Fibroblast of lung (primary cell): ENCODE data around the gene TNS3. TPM values are rescaled to one million over a fixed set of nuclear protein-coding genes. Genes with fewer than 3 reads are reported as not detected.

ENCODE experiments used
- DNase-seq, 2 donors: peaks; one replicate each; pipeline versions ENCODE4 v3.0.0 to v3.0.0-alpha.2; 2010; ENCODE audit warnings: low read depth in 2 of 2
- H2AFZ ChIP-seq: 2 replicates; pipeline ENCODE4 v1.5.1; 2012; ENCODE audit warnings: low read length, control low read depth, inconsistent platforms
- H3K27ac ChIP-seq: 2 replicates; pipeline ENCODE4 v1.5.1; 2011; ENCODE audit warnings: low read length, control low read depth; ENCODE audit not compliant: insufficient read depth
- H3K27me3 ChIP-seq: 2 replicates; pipeline ENCODE4 v1.5.1; 2011; ENCODE audit warnings: mild to moderate bottlenecking, low read length; ENCODE audit not compliant: control insufficient read depth, insufficient read depth
- H3K36me3 ChIP-seq: 2 replicates; pipeline ENCODE4 v1.5.1; 2011; ENCODE audit warnings: low read length; ENCODE audit not compliant: control insufficient read depth, insufficient read depth
- H3K4me1 ChIP-seq: 2 replicates; pipeline ENCODE4 v1.5.1; 2011; ENCODE audit warnings: low read length; ENCODE audit not compliant: control insufficient read depth, insufficient read depth; ENCODE audit errors: extremely low read depth
- H3K4me2 ChIP-seq: 2 replicates; pipeline ENCODE4 v1.5.1; 2011; ENCODE audit warnings: low read length, control low read depth; ENCODE audit not compliant: insufficient read depth; ENCODE audit errors: extremely low read depth
- H3K4me3 ChIP-seq, 4 experiments: fragments of 200-600 bp in 1 of 4; sonication (generic) in 1 of 4; replicated peaks in 1 of 4; 2 replicates each; pipeline ENCODE4 v1.5.1; 2011 to 2016; ENCODE audit warnings: low read length in 4 of 4, low read depth in 3 of 4, mild to moderate bottlenecking in 3 of 4, control low read depth in 2 of 4, inconsistent platforms in 1 of 4, mixed read lengths in 1 of 4; ENCODE audit not compliant: insufficient read depth in 1 of 4; ENCODE audit errors: control extremely low read depth in 1 of 4
- H3K79me2 ChIP-seq: 2 replicates; pipeline ENCODE4 v1.5.1; 2012; ENCODE audit warnings: mild to moderate bottlenecking, low read length, inconsistent platforms; ENCODE audit not compliant: control insufficient read depth, insufficient read depth
- H3K9ac ChIP-seq: 2 replicates; pipeline ENCODE4 v1.5.1; 2011; ENCODE audit warnings: mild to moderate bottlenecking, low read length, control low read depth; ENCODE audit not compliant: insufficient read depth
- H3K9me3 ChIP-seq: 2 replicates; pipeline ENCODE4 v1.5.1; 2012; ENCODE audit warnings: low read depth, low read length; ENCODE audit not compliant: control insufficient read depth, insufficient read depth
- H4K20me1 ChIP-seq: 2 replicates; pipeline ENCODE4 v1.5.1; 2011; ENCODE audit warnings: low read length; ENCODE audit not compliant: control insufficient read depth, insufficient read depth; ENCODE audit errors: extremely low read depth
- CTCF ChIP-seq, 2 donors: IDR thresholded peaks in 1 of 2; conservative IDR thresholded peaks in 1 of 2; 1 replicate in 1 of 2; 2 replicates in 1 of 2; pipeline ENCODE4 v1.5.1; 2011 to 2012; ENCODE audit warnings: low read length in 2 of 2, control low read depth in 1 of 2, inconsistent platforms in 1 of 2, low read depth in 1 of 2, mild to moderate bottlenecking in 1 of 2
- EZH2 ChIP-seq: IDR thresholded peaks from 2 replicates; pipeline ENCODE4 v1.5.1; 2012; ENCODE audit warnings: low read length, control low read depth, mild to moderate bottlenecking; ENCODE audit errors: missing control alignments
- polyA plus RNA-seq, 2 donors: library from polyadenylated mRNA; depleted of rRNA in 1 of 2; stranded (reverse) in 1 of 2; unstranded in 1 of 2; fragments of >200 nt; gene quantifications; 2 replicates each; pipeline ENCODE4 v1.2.1, GENCODE V29; 2011 to 2012; ENCODE audit warnings: missing spikeins in 1 of 2
- total RNA-seq: library from RNA; depleted of rRNA; stranded (reverse); fragments of >200 nt; gene quantifications from 2 replicates; pipeline ENCODE4 v1.2.1, GENCODE V29; 2014

TNS3 gene
- total and polyA plus RNA-seq, 2 donors (not counting 1 experiment from before 2014, with no cell fraction given) = 74.4 to 88.8 TPM

- Histone ChIP-seq H3K4me3 (no peak overlapping the region), H3K27ac (no peak overlapping the region), H3K36me3 (peaks cover 13% of the 10 kb centered on the region), H4K20me1 (no peaks in the 10 kb centered on the region), H3K9me3 (no peaks in the 10 kb centered on the region), H3K79me2 (peaks cover 1% of the 10 kb centered on the region), H3K9ac (no peak overlapping the region), H2AFZ (no peak overlapping the region), H3K27me3 (no peaks in the 10 kb centered on the region), H3K4me2 (no peak overlapping the region), H3K4me1 (no peaks in the 10 kb centered on the region)
- no peak for DNase-seq
- TF ChIP-seq EZH2 (no peak), CTCF (conservative IDR thresholded peaks at IDR 0.05 in 1 of 2, IDR thresholded peaks at IDR 0.05 in 1 of 2; ENCODE audit: low read depth in 1 of 2, low read length in 2 of 2) (no peak)
Measured at GRCh38 chr7:47523401-47523800, 58.5 kb downstream of the TNS3 start.

- Histone ChIP-seq H2AFZ (no peak overlapping the region), H3K9me3 (no peaks in the 10 kb centered on the region), H3K36me3 (peaks cover 12% of the 10 kb centered on the region), H4K20me1 (no peaks in the 10 kb centered on the region), H3K4me3 (no peak overlapping the region), H3K27ac (no peak overlapping the region), H3K9ac (no peak overlapping the region), H3K79me2 (peaks cover 5% of the 10 kb centered on the region), H3K4me1 (no peaks in the 10 kb centered on the region), H3K27me3 (no peaks in the 10 kb centered on the region), H3K4me2 (no peak overlapping the region)
- TF ChIP-seq CTCF (conservative IDR thresholded peaks at IDR 0.05 in 1 of 2, IDR thresholded peaks at IDR 0.05 in 1 of 2; ENCODE audit: low read depth in 1 of 2, low read length in 2 of 2) (no peak), EZH2 (no peak)
- no peak for DNase-seq
Measured at GRCh38 chr7:47521816-47522561, 59.9 kb downstream of the TNS3 start.

GRCh38 chr7:47521011-47521795 lies 60.7 kb downstream of the TNS3 start:
- TF ChIP-seq EZH2 (no peak), CTCF (conservative IDR thresholded peaks at IDR 0.05 in 1 of 2, IDR thresholded peaks at IDR 0.05 in 1 of 2; ENCODE audit: low read depth in 1 of 2, low read length in 2 of 2) (no peak)
- Histone ChIP-seq H4K20me1 (no peaks in the 10 kb centered on the region), H3K9me3 (no peaks in the 10 kb centered on the region), H3K4me1 (no peaks in the 10 kb centered on the region), H3K9ac (no peak overlapping the region), H3K4me3 (no peak overlapping the region), H3K79me2 (peaks cover 5% of the 10 kb centered on the region), H2AFZ (no peak overlapping the region), H3K4me2 (no peak overlapping the region), H3K27me3 (no peaks in the 10 kb centered on the region), H3K36me3 (peaks cover 13% of the 10 kb centered on the region), H3K27ac (no peak overlapping the region)
- no peak for DNase-seq
